Stimulated activated CD8-positive, alpha-beta memory T cell treated with anti-CD3 and anti-CD28 coated beads, Interleukin-4, amount 100 ng/mL, for 1 hour (primary cell): ENCODE data around the gene SRP54.
A peak's percentile ranks its signal among the peaks of the same experiment; 100 is the strongest.
"Not testable (repeated sequence)": the region's sequence is repeated elsewhere in the genome, so short reads cannot be mapped to it uniquely, and the experiment has no call there.

Experiments used
- DNase-seq, 2 donors: peaks; one replicate each; pipeline ENCODE4 v3.0.0-alpha.2; 2020; ENCODE audit warnings: low read depth in 2 of 2, low spot score in 1 of 2

The SRP54 gene

DNA sequence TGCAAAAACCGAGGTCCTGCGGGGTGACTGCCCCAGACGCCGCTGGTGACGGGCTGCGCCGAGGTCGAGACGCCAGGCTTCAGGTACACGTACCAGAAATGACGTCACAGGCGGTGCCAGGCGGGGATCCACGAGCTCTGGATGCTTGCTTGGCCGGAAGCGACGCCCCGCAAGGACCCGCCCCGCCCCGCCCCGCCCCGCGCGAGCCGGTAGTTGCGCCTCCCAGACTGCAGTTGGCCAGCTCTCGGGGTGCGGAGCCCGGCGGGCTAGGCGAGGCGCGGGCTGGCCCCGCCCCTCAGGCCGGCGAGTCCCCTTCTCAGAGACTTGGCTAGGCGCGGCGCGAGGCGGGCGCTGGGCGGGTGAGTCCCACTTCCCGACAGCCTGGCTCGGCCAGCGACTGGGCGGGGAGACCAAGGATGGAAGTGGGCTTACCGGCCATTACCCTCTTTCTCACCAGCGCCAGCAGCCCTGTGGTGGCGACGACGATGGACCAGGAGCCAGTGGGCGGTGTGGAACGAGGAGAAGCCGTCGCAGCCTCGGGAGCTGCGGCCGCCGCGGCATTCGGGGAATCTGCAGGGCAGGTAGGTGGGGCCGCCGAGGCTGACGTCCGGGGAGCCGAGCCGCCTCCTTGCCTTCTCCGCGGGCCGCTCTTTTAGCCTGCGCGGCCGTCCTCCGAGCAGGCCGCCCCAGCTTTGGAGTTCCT is 63.4 kb downstream of the SRP54 start, which contains the start of gene FAM177A1:
Gene FAM177A1 (plus strand): TSS at position 225 of the 703 bp plus-strand sequence. CDS start 192 bp downstream, at position 417.
- DNase-seq, result peak; percentile 95 to 98

- no peak for DNase-seq
These were observed 64.2 kb downstream of the SRP54 start for GRCh38 chr14:35046751-35047536.

GRCh38 chr14:35047976-35048513 is 65.3 kb downstream of the SRP54 start:
- no peak for DNase-seq

- no peak for DNase-seq
These were observed 67.9 kb downstream of the SRP54 start for GRCh38 chr14:35050652-35051051.

DNA sequence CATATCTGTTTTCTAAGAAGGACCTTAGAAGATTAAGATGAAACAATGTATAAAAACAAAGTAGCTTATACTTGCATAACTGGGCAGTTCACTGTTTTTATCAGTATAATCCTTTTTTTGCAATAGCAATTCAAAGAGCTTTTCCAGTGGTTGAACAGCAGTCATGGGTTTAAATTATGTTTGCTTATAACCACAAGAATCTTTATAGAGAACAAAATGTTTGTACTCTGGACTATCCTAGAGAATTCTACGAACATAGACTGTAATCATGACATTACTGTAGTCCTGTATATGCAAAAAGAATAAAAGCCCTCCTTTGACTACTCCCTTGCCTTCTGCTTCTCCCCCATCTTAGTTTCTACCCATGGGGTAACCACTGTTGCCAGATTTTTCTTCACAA is 69.0 kb downstream of the SRP54 start:
- no peak for DNase-seq

DNA sequence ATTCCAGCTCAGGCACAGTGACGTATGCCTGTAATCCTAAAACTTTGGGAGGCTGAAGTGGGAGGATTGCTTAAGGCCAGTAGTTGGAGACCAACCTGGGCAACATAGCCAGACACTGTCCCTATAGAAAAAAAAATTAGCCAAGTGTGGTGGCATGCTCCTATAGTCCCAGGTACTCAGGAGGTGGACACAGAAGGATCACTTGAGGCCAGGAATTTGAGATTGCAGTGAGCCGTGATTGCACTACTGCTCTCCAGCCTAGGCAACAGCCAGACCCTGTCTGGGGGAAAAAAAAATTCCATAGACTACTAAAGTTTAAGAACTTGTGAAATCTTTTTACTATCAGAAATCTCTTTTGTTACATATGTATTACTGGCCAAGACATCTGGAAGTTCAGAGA is 69.8 kb downstream of the SRP54 start:
- DNase-seq, result no peak

- not testable (repeated sequence) for DNase-seq
These were observed 78.5 kb downstream of the SRP54 start for GRCh38 chr14:35061113-35061791.

DNA sequence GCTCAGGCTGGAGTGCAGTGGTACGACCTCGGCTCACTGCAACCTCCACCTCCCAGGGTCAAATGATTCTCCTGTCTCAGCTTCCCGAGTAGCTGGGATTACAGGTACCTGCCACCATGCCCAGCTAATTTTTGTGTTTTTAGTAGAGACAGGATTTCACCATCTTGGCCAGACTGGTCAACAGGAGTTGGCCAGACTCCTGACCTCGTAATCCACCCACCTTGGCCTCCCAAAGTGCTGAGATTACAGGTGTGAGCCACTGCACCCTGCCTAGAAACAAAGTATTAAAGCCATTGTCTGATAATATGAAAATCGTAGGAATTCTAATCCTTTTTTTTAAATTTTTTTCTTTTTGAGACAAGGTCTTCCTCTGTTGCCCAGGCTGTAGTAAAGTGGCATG is 82.9 kb downstream of the SRP54 start:
- not testable (repeated sequence) for DNase-seq

DNA sequence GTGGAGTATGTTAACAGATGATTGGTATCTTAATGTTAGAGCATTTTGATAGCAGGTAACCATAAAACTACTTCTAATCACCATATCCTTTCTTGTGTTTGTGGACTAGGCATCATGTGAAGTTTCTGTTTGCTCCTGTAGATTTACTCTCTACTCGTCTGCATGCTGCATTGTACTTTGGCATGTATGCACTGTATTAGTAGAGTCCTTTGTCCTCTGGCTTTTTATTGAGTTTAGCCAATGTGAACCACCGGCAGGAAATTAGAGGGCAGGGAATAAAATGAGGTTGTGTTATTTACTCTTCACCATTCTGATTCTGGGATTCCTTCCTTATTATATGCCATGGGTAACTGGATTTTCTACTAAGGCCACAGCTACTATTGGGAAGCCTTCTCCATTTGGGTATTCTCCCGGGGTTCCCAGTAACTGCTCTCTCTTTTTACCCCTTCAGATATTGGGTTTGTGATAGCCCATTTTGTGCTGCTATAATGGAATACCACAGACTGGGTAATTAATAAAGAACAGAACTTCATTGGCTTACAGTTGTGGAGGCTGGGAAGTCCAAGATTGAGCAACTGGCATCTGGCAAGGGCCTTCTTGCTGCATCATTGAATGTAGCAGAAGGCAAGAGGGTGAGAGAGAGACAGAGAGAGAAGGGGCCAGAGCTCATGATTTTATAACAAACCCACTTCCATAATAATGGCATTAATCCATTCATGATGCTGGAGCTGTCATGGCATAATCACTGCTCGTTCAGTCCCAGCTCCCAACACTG is 85.6 kb downstream of the SRP54 start:
- DNase-seq, result no peak

DNA sequence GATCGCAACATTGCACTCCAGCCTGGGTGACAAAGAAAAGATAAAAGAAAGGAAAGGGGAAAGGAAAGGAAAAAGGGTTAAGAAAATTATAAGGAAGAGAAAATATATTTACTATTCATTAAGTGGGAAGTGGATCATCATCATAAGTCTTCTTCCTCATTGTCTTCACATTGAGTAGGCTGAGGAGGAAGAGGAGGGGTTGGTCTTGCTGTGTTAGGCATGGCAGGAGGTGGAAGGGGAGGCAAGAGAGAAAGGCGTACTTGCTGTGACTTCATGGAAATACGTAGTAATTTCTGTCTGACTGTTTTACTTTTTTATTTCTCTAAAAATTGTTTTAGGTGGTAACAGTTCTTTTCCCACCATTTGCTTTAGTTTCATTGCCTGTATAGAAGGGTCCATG is 89.4 kb downstream of the SRP54 start:
- DNase-seq, result no peak

GRCh38 chr14:35073486-35073885 is 90.7 kb downstream of the SRP54 start:
- no peak for DNase-seq

DNA sequence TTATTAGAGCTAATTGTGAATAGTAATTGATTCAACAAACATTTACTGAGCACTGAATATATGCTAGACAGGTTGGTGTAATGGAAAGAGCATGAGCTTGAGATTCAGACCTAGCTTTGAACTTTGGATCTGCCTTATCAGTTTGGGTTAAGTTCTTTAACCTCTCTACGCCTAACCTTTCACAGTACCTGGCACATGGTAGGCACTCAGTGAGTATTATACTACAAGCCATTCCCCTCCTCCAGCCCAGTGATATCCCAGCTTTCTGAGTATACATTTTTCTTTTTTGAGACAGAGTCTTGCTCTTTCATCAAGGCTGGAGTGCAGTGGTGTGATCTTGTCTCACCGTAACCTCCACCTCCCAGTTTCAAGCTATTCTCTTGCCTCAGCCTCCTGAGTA is 95.3 kb downstream of the SRP54 start:
- DNase-seq, result no peak
